ENCODE results near the gene TMEM202. TPM values are rescaled to one million over a fixed set of nuclear protein-coding genes. Genes with fewer than 3 reads are reported as not detected.

The TMEM202 gene
- total and polyA plus RNA-seq, 2 of the 4 experiments (the other 2 are of a cell fraction): not detected

GRCh38 chr15:72361176-72361575, 36.9 kb upstream of the TMEM202 start:
- Histone ChIP-seq H3K9me1 (ENCODE audit: insufficient read depth, low read length) (peaks cover 28% of the 10 kb centered on the region), H3K27ac (ENCODE audit: insufficient read depth, low read length) (no peak overlapping the region), H2AK9ac (replicated peaks; ENCODE audit: low read depth, low read length, poor library complexity) (no peak overlapping the region), H2BK120ac (ENCODE audit: low read depth, low read length) (no peak overlapping the region), H3K9ac (ENCODE audit: low read depth, low read length) (no peak overlapping the region), H3K14ac (replicated peaks; ENCODE audit: low read depth, low read length) (no peak overlapping the region), H4K5ac (ENCODE audit: low read depth, low read length) (no peak overlapping the region), H3K23ac (ENCODE audit: low read depth, low read length) (no peak overlapping the region), H4K20me1 (ENCODE audit: insufficient read depth, low read length) (peaks cover 48% of the 10 kb centered on the region), H4K8ac (ENCODE audit: low read depth in 2 of 2, low read length in 2 of 2) (no peak overlapping the region), H3K18ac (ENCODE audit: low read depth, low read length) (no peak overlapping the region), H3K79me1 (ENCODE audit: low read depth in 1 of 2, low read length in 2 of 2) (peaks cover 16 to 57% of the 10 kb centered on the region in 2 experiments), H3K4me3 (ENCODE audit: insufficient read depth, low read depth, low read length) (no peak overlapping the region), H4K91ac (ENCODE audit: insufficient read depth, low read depth, low read length) (no peak overlapping the region), H3K27me3 (ENCODE audit: control insufficient read depth, insufficient read depth, low read length) (no peaks in the 10 kb centered on the region), H2AK5ac (ENCODE audit: low read depth, low read length) (no peak overlapping the region), H2AFZ (replicated peaks; ENCODE audit: low read length, poor library complexity) (no peak overlapping the region), H3K36me3 (ENCODE audit: control insufficient read depth, insufficient read depth, low read length) (peaks cover 6% of the 10 kb centered on the region), H3K9me3 (ENCODE audit: control insufficient read depth, insufficient read depth, low read length) (no peaks in the 10 kb centered on the region), H3K4me2 (ENCODE audit: low read depth, low read length) (no peak overlapping the region), H2BK15ac (ENCODE audit: low read depth, low read length) (no peak overlapping the region), H3K4ac (ENCODE audit: low read depth, low read length) (no peak overlapping the region), H2BK5ac (ENCODE audit: low read depth, low read length, poor library complexity, severe bottlenecking) (no peak overlapping the region), H3K56ac (ENCODE audit: extremely low read depth, insufficient read depth, low read length) (no peak overlapping the region), H2BK20ac (ENCODE audit: low read depth, low read length) (no peak overlapping the region), H3K4me1 (ENCODE audit: control insufficient read depth, insufficient read depth, low read length) (peaks cover 10% of the 10 kb centered on the region; the same call in 1 of the 2 replicates)
- no peak for ATAC-seq (ENCODE audit: low read depth)
- TF ChIP-seq NFE2L2 (IDR thresholded peaks at IDR 0.05; ENCODE audit: low read depth, low read length) (no peak), BHLHE40 (IDR thresholded peaks at IDR 0.05; ENCODE audit: low read depth, low read length) (no peak), RCOR1 (IDR thresholded peaks at IDR 0.05; ENCODE audit: insufficient replicate concordance, low read length) (no peak), ELK1 (IDR thresholded peaks at IDR 0.05; ENCODE audit: borderline replicate concordance, low read depth, low read length) (no peak), USF2 (IDR thresholded peaks at IDR 0.05; ENCODE audit: low read depth, low read length) (no peak), MXI1 (IDR thresholded peaks at IDR 0.05; ENCODE audit: borderline replicate concordance, low read depth, low read length) (no peak), CEBPB (IDR thresholded peaks at IDR 0.05; ENCODE audit: low read depth, low read length) (no peak)
- in situ Hi-C loops (cut with MboI; ENCODE audit: low sequenced_read_pairs) (no loop called here), intact Hi-C loops (cut with micrococcal nuclease) (no loop called here), dilution Hi-C loops (cut with HindIII; ENCODE audit: low sequenced_read_pairs, unreplicated experiment) (no loop called here)
- no peak for DNase-seq
- POLR2A ChIA-PET (ENCODE audit: unreplicated experiment): no interaction called here
- CTCF ChIA-PET: no interaction called here
- BruUV-seq (replicated peaks): no TSS peak
- WGBS, 2 experiments (ENCODE audit: extremely low coverage in 2 of 2, insufficient read length in 1 of 2): 100% methylated on average over 1 of the region's 1 CpG; no CpG with 5 or more reads in 1 of the 2 experiments
